Hepatocyte (in vitro differentiated cells): ENCODE measurements around the gene TTPAL. TPM values are rescaled to one million over a fixed set of nuclear protein-coding genes. Genes with fewer than 3 reads are reported as not detected.

Experiments
- DNase-seq: peaks from one replicate; pipeline ENCODE4 v3.0.0-alpha.2; 2016; ENCODE audit warnings: low spot score
- H2AFZ ChIP-seq: fragments of 200-600 bp; sonication (generic); 2 replicates; pipeline ENCODE4 v1.6.0; 2016; ENCODE audit warnings: antibody characterized with exemption, mild to moderate bottlenecking
- H3K27ac ChIP-seq: fragments of 200-600 bp; sonication (generic); 2 replicates; pipeline ENCODE4 v1.5.1; 2016; ENCODE audit warnings: mild to moderate bottlenecking
- H3K27me3 ChIP-seq: fragments of 200-600 bp; sonication (generic); 2 replicates; pipeline ENCODE4 v1.6.1; 2016
- H3K36me3 ChIP-seq: fragments of 200-600 bp; sonication (generic); replicated peaks from 2 replicates; pipeline ENCODE4 v1.5.1; 2016; ENCODE audit warnings: low read depth; ENCODE audit not compliant: insufficient read depth
- H3K4me1 ChIP-seq: fragments of 200-600 bp; sonication (generic); 2 replicates; pipeline ENCODE4 v1.5.1; 2016; ENCODE audit warnings: mild to moderate bottlenecking, moderate library complexity; ENCODE audit not compliant: insufficient read depth
- H3K4me2 ChIP-seq: fragments of 200-600 bp; sonication (generic); 2 replicates; pipeline ENCODE4 v1.6.0; 2016
- H3K4me3 ChIP-seq: fragments of 200-600 bp; sonication (generic); 2 replicates; pipeline ENCODE4 v1.5.1; 2016; ENCODE audit warnings: mild to moderate bottlenecking
- H3K79me2 ChIP-seq: fragments of 200-600 bp; sonication (generic); 2 replicates; pipeline ENCODE4 v1.6.0; 2017; ENCODE audit warnings: mild to moderate bottlenecking
- H3K9me2 ChIP-seq: fragments of 200-600 bp; sonication (generic); replicated peaks from 2 replicates; pipeline ENCODE4 v1.6.0; 2017; ENCODE audit warnings: mild to moderate bottlenecking; ENCODE audit not compliant: insufficient read depth
- H3K9me3 ChIP-seq: fragments of 200-600 bp; sonication (generic); 2 replicates; pipeline ENCODE4 v1.5.1; 2016; ENCODE audit warnings: low read depth, mild to moderate bottlenecking
- H4K20me1 ChIP-seq: fragments of 200-600 bp; sonication (generic); 2 replicates; pipeline ENCODE4 v1.6.0; 2016; ENCODE audit warnings: mild to moderate bottlenecking; ENCODE audit not compliant: insufficient read depth, poor library complexity, severe bottlenecking
- CTCF ChIP-seq: fragments of 200-600 bp; sonication (generic); IDR thresholded peaks from 2 replicates; pipeline ENCODE4 v1.5.1; 2016; ENCODE audit warnings: antibody characterized with exemption, mild to moderate bottlenecking; ENCODE audit not compliant: poor library complexity
- EZH2 ChIP-seq: fragments of 200-600 bp; sonication (generic); IDR thresholded peaks from 2 replicates; pipeline ENCODE4 v1.6.1; 2016; ENCODE audit warnings: antibody characterized with exemption, mild to moderate bottlenecking, borderline replicate concordance
- EZH2phosphoT487 ChIP-seq: fragments of 200-600 bp; sonication (generic); IDR thresholded peaks from one replicate; pipeline ENCODE4 v1.6.1; 2018; ENCODE audit warnings: antibody characterized with exemption, mild to moderate bottlenecking, low read depth, moderate library complexity; ENCODE audit not compliant: unreplicated experiment, severe bottlenecking
- WGBS: methylation state at CpG from one replicate; pipeline ENCODE4 v1.1.6; 2016; ENCODE audit warnings: low lambda C conversion rate; ENCODE audit errors: missing lambda C conversion rate; 5-methylcytosine and 5-hydroxymethylcytosine counted together
- polyA plus RNA-seq: library from polyadenylated mRNA; unstranded; fragments of >200 nt; fragmentation: Nextera tagmentation; extraction: Ambion mirVana; gene quantifications from 2 replicates; pipeline ENCODE4 v1.2.1, GENCODE V29; 2016
- total RNA-seq: library from RNA; depleted of rRNA; stranded (reverse); fragments of >200 nt; gene quantifications from 2 replicates; pipeline ENCODE4 v1.2.3, GENCODE V29; 2014

TTPAL gene
- total and polyA plus RNA-seq, 2 experiments from 2014 or later, result 10.3 to 12.9 TPM

- Histone ChIP-seq H3K36me3 (no peaks in the 10 kb centered on the region), H4K20me1 (no peaks in the 10 kb centered on the region)
Observed at GRCh38 chr20:44429419-44430269, 46.0 kb upstream of the TTPAL start.

GRCh38 chr20:44430270-44431065 lies 45.2 kb upstream of the TTPAL start:
- Histone ChIP-seq H3K9me3 (no peaks in the 10 kb centered on the region), H3K4me1 (no peaks in the 10 kb centered on the region), H3K36me3 (no peaks in the 10 kb centered on the region), H3K9me2 (no peaks in the 10 kb centered on the region), H2AFZ (no peak overlapping the region), H3K27ac (peak overlapping the region; percentile 81), H3K79me2 (no peaks in the 10 kb centered on the region), H3K27me3 (no peaks in the 10 kb centered on the region), H3K4me2 (no peak overlapping the region), H3K4me3 (no peak overlapping the region), H4K20me1 (no peaks in the 10 kb centered on the region)
- WGBS, result 92% methylated on average over 5 of the region's 7 CpGs
- TF ChIP-seq EZH2 (no peak), EZH2phosphoT487 (no peak), CTCF (no peak)
- no peak for DNase-seq

More at GRCh38 chr20:44429419-44430269, 46.0 kb upstream of the TTPAL start:
- Histone ChIP-seq H3K9me3 (no peaks in the 10 kb centered on the region), H3K27me3 (no peaks in the 10 kb centered on the region), H3K27ac (peak overlapping the region; percentile 54), H2AFZ (no peak overlapping the region), H3K4me1 (no peaks in the 10 kb centered on the region), H3K79me2 (no peaks in the 10 kb centered on the region), H3K9me2 (no peaks in the 10 kb centered on the region), H3K4me3 (no peak overlapping the region), H3K4me2 (no peak overlapping the region)
- TF ChIP-seq EZH2phosphoT487 (no peak), CTCF (no peak), EZH2 (no peak)
- WGBS, result 89% methylated on average over 16 of the region's 17 CpGs
- DNase-seq, result no peak

GRCh38 chr20:44431118-44431501 lies 44.6 kb upstream of the TTPAL start:
- no peak overlapping the region for H2AFZ ChIP-seq
- no peak overlapping the region for H3K4me2 ChIP-seq
- peak overlapping the region; percentile 81 for H3K27ac ChIP-seq
- WGBS, result 67% methylated on average over 4 of the region's 4 CpGs
- TF ChIP-seq EZH2phosphoT487 (no peak), CTCF (no peak), EZH2 (no peak)
- no peak overlapping the region for H3K4me3 ChIP-seq
- no peaks in the 10 kb centered on the region for H3K36me3 ChIP-seq
- H3K4me1 ChIP-seq, result no peaks in the 10 kb centered on the region
- H3K9me2 ChIP-seq, result no peaks in the 10 kb centered on the region
- no peaks in the 10 kb centered on the region for H3K79me2 ChIP-seq
- no peaks in the 10 kb centered on the region for H4K20me1 ChIP-seq
- DNase-seq, result no peak
- no peaks in the 10 kb centered on the region for H3K9me3 ChIP-seq
- no peaks in the 10 kb centered on the region for H3K27me3 ChIP-seq
